ENCODE results near the gene CCR2.

The CCR2 gene

DNA sequence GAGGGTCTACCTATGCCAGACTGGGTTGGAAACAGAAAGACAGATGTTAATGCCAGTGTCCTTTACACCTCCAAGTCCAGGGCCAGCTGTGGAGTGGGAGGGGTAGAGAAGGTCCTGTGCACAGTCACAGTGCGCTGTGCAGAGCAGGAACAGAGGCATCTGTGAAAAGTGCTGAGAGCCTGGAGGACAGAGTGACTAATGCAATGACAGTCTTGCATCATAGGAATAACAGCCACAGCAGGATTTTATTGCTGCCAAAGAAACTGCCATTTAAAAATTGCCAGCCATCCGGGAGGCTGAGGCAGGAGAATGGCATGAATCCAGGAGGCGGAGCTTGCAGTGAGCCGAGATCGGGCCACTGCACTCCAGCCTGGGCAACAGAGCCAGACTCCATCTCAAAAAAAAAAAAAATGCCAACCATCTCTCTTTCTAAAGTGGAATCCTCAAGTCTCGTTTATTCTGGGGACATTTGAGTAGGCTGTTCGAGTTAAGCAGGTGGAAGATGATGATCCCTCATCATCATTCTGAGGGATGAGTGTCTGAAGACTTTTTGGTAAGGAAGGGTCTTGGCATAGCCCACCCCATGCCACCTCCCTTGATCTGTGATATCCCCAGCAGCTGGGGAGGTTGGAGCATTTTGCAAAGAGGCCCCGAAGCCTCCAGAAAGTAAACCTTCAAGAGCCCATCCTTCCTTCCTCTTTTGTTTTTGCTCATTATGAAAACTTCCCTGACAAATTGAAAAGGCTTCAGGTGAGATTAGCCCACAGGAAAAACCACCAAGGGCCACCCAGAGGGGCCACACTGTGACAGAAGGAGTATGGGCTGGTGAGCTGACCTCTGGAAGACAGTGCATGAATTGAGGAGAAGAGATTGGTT lies 7.7 kb downstream of the CCR2 start (continued):
- TF ChIP-seq ZNF24 (tag by site-specific recombination; IDR thresholded peaks at IDR 0.05) (peak; percentile 52; the same call in 1 of the 2 replicates), IKZF3 (tag by site-specific recombination; IDR thresholded peaks at IDR 0.05) (peak; percentile 41; the same call in 1 of the 2 replicates), ZNF239 (tag by site-specific recombination; IDR thresholded peaks at IDR 0.05) (no peak), ZBTB17 (tag by site-specific recombination; IDR thresholded peaks at IDR 0.05) (peak; percentile 86), ZSCAN5A (tag by site-specific recombination; IDR thresholded peaks at IDR 0.05) (no peak), ZNF645 (tag by site-specific recombination; IDR thresholded peaks at IDR 0.05) (no peak), ZNF404 (tag by site-specific recombination; IDR thresholded peaks at IDR 0.05) (no peak), ZNF837 (tag by site-specific recombination; IDR thresholded peaks at IDR 0.05) (no peak), ZNF677 (tag by site-specific recombination; IDR thresholded peaks at IDR 0.05) (no peak), ZNF394 (tag by site-specific recombination; IDR thresholded peaks at IDR 0.05; ENCODE audit: borderline replicate concordance) (no peak), ZNF37A (tag by site-specific recombination; IDR thresholded peaks at IDR 0.05) (no peak), ZNF214 (tag by site-specific recombination; IDR thresholded peaks at IDR 0.05; ENCODE audit: borderline replicate concordance) (no peak), ZBTB21 (tag by site-specific recombination; IDR thresholded peaks at IDR 0.05) (peak; percentile 74), BCL11B (tag by site-specific recombination; IDR thresholded peaks at IDR 0.05; ENCODE audit: low read depth) (no peak), GLI2 (tag by site-specific recombination; IDR thresholded peaks at IDR 0.05; ENCODE audit: borderline replicate concordance, low read depth) (no peak), ZNF10 (tag by site-specific recombination; IDR thresholded peaks at IDR 0.05) (no peak)

DNA sequence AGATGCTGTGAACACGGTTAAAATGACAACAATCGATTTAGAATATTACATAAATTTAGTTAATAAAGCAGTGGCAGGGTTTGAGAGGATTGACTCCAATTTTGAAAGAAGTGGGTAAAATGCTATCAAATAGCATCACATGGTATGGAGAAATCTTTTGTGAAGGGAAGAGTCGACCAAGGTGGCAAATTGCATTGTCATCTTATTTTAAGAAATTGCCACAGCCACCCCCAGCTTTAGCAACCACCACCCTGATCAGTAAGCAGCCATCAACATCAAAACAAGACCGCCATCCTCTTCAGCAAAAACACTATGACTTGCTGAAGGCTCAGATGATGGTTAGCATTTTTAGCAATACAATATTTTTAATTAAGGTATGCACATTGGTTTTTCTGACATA lies 11.1 kb downstream of the CCR2 start:
- no peaks in the 10 kb centered on the region for H3K9me3 ChIP-seq (ENCODE audit: control insufficient read depth, insufficient read depth, low read depth, low read length)
- CTCF ChIA-PET = interaction anchor here (0.5 to 2.3 kb wide), 3 partner anchors 13 to 311 kb away, joined by 3 to 9 read pairs (median 4); no protein-coding TSS in a partner anchor
- TF ChIP-seq ZNF701 (tag by site-specific recombination; IDR thresholded peaks at IDR 0.05) (no peak), ZNF76 (tag by site-specific recombination; IDR thresholded peaks at IDR 0.05; ENCODE audit: borderline replicate concordance, low read depth) (no peak), ZNF639 (tag by site-specific recombination; IDR thresholded peaks at IDR 0.05) (no peak), ZBTB8A (tag by site-specific recombination; IDR thresholded peaks at IDR 0.05) (no peak), PRDM2 (tag by site-specific recombination; IDR thresholded peaks at IDR 0.05; ENCODE audit: borderline replicate concordance) (no peak), ZNF621 (tag by site-specific recombination; IDR thresholded peaks at IDR 0.05) (no peak), ZBTB26 (tag by site-specific recombination; optimal IDR thresholded peaks at IDR 0.05) (no peak)
- TF ChIP-seq, protein P1, sequence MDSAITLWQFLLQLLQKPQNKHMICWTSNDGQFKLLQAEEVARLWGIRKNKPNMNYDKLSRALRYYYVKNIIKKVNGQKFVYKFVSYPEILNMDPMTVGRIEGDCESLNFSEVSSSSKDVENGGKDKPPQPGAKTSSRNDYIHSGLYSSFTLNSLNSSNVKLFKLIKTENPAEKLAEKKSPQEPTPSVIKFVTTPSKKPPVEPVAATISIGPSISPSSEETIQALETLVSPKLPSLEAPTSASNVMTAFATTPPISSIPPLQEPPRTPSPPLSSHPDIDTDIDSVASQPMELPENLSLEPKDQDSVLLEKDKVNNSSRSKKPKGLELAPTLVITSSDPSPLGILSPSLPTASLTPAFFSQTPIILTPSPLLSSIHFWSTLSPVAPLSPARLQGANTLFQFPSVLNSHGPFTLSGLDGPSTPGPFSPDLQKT (IDR thresholded peaks at IDR 0.05; ENCODE audit: borderline replicate concordance, low read depth, low read length) = no peak

More for the DNA sequence above, 11.1 kb downstream of the CCR2 start:
- Histone ChIP-seq H3K27ac (ENCODE audit: extremely low read depth, low read depth, low read length) (no peak overlapping the region), H3K4me3 (ENCODE audit: low read depth, low read length) (no peak overlapping the region), H3K4me1 (ENCODE audit: control insufficient read depth, insufficient read depth, low read length) (no peaks in the 10 kb centered on the region), H3K36me3 (ENCODE audit: control insufficient read depth in 2 of 2, insufficient read depth in 1 of 2, low read length in 2 of 2) (no peaks in the 10 kb centered on the region)
- POLR2A ChIA-PET = no interaction called here

Data from HEK293 (cell line).